Stimulated activated CD4-positive, alpha-beta T cell treated with anti-CD3 and anti-CD28 coated beads, TNF-alpha, amount 100 ng/mL, for 24 hours (primary cell): Measurements from ENCODE around the gene MS4A10.
"Not testable (repeated sequence)": the region's sequence is repeated elsewhere in the genome, so short reads cannot be mapped to it uniquely, and the experiment has no call there.

ENCODE experiments used
- DNase-seq, 3 experiments: peaks; one replicate each; pipeline ENCODE4 v3.0.0-alpha.2; 2020; ENCODE audit warnings: low read depth in 3 of 3

MS4A10 gene

GRCh38 chr11:60785136-60785535, at the start of gene MS4A10:
MS4A10 (plus strand) TSS chr11:60785333; CDS start chr11:60790336, 5,003 bp downstream.
- no peak for DNase-seq

DNA sequence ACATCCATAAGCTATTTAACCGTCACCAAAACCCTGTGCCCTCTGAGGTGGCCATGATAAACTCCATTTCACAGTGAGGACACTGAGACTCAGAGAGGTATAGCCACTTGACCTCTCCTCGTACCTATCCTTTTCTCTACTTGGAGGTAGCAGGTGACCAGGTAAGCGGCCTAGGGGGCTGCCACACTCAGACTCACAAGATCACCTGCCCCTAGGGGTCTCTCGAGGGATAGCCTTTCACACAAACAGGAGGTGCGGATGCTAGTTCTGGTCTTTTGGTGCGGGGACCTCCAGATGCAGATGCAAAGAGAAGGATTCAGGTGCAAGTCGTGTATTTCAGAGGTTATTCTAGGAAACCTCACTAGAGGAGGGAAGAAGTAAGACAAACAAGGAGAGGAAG, 46.0 kb upstream of the MS4A10 start:
- no peak for DNase-seq

- DNase-seq, result no peak
Observed at GRCh38 chr11:60740573-60740972, 44.6 kb upstream of the MS4A10 start.

DNA sequence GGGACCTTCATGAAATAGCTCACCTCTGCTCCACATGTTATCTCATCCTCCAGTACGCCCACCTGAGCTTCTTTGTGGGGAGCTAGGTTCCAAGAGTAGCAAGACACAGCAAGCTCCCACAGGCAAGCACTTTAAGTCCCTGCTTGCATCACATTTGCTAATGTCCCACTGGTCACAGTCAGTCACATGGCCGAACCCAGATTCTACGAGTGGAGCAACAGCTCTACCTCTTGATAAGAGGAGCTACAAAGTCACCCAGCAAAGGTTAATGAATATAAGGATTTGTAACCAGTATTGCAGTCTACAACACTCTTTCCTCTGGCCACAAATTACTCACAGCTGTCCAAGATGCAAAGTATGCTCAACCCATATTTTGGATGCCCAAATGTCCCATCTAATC, 43.7 kb upstream of the MS4A10 start:
- DNase-seq, result no peak

DNA sequence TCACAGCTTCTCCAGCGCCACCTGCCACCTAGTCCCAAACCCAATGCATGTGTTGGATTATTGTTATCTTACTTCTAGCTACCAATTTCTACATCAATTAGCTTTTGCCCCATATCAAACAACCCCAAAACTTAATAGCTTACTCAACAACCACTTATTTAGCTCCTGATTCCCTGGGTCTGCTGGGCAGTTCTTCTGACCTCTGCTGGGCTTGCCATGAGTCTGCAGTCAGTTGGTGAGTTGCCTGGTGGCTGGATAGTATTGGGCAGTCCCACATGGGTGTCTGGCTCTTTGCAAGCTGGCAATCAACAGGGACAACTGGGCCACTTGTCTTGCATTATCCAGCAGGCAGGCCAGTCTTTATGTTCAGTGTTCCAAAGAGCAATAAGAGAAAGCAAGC, 42.1 kb upstream of the MS4A10 start:
- DNase-seq, result no peak

GRCh38 chr11:60744114-60744513, 41.0 kb upstream of the MS4A10 start:
- no peak for DNase-seq

- DNase-seq, result no peak
Observed at GRCh38 chr11:60747359-60747873, 37.7 kb upstream of the MS4A10 start.

- no peak for DNase-seq
Observed at GRCh38 chr11:60748225-60748624, 36.9 kb upstream of the MS4A10 start.

- DNase-seq, result no peak
Observed at GRCh38 chr11:60748821-60749220, 36.3 kb upstream of the MS4A10 start.

DNA sequence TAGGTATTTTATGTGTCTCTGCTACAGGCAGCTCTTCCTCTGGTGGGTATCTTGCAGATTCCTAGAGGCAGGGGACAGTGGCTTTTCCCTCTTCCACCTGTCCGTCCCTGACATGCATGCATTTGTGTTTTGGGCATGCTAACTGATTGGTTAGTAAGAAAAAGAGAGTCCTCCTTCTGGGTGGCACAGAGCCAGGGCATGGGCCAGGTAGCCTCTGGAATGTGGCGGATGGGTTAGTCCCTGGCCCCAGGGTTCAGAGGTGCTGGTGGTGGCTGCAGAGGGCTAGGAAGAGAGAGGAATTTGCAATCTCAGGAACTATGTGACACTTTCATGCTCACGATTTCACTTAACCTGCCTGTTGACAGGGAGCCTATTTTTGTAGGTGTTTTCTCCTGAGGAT, 34.2 kb upstream of the MS4A10 start:
- DNase-seq, result no peak

GRCh38 chr11:60753309-60753708, 31.8 kb upstream of the MS4A10 start:
- no peak for DNase-seq

- no peak for DNase-seq
Observed at GRCh38 chr11:60754887-60755286, 30.2 kb upstream of the MS4A10 start.

- no peak for DNase-seq
Observed at GRCh38 chr11:60756307-60757032, 28.7 kb upstream of the MS4A10 start, which contains the start of gene MS4A15. MS4A15 (plus strand) TSS chr11:60756867; CDS start chr11:60763734, 6,867 bp downstream.

DNA sequence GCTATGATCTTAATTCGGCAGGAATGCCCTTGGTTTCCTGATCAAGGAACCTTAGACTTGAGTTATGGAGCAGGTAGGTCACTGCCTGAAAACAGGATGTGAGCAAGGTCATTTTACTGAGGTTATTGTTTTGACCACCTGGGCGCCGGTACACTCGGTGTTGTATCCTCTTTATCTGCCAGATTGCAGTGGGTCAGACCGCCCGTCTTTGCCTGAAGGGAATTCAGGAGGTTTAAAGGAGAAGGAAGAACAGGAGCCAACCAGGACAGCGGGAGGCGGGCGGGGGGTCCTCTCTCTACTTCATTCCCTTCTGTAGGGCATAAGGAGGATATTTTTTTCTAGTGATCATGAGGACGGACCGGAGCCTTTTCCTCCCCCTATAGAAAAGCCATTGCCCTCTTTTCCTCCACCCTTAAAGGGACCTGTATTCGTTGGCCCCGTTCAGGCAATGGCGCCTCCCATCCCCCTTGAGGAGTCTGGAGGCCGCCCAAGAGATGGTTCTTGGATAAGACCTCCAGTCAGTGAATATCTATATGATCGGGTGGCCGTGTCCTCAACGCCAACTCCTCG, 27.8 kb upstream of the MS4A10 start:
- DNase-seq, result no peak

DNA sequence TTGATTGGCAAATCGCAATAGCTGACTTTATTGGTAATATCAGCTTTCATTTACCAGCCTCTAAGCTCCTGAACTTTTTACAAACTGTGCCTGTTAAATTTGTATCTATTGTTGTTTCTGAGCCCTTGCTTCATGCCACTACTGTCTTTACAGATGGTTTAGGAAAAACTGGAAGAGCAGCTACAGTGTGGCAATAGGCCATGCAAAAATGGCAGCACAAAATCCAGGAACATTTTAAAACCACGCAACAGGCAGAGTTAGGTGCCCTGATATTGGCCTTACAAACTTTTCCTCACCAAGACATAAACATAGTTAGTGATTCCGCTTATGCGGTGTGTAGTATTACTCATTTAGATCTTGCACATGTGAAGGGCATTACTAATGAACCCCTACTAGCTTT, 26.5 kb upstream of the MS4A10 start:
- not testable (repeated sequence) for DNase-seq

DNA sequence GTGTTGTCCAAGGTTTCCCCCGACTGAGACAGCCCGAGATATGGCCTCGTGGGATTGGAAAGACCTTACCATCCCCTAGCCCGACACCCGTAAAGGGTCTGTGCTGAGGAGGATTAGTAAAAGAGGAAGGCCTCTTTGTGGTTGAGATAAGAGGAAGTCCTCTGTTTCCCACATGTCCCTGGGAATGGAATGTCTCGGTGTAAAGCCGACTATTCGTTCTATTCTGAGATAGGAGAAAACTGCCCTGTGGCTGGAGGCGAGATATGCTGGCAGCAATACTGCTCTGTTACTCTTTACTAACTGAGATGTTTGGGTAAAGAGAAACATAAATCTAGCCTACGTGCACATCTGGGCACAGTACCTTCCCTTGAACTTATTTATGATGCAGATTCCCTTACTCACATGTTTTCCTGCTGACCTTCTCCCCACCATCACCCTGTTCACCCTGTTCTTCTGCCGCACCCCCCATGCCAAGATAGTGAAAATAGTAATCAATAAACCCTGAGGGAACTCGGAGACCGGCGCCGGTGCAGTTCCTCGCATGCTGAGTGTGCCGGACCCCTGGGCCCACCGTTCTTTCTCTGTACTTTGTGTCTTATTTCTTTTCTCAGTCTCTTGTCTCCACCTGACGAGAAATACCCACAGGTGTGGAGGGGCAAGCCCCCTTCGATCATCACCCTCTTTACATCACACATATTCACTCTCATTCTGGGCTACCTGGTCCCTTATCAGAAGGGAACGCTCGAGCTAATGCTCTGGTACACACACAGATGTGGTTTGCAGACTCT, 25.5 kb upstream of the MS4A10 start:
- DNase-seq, result not testable (repeated sequence)

DNA sequence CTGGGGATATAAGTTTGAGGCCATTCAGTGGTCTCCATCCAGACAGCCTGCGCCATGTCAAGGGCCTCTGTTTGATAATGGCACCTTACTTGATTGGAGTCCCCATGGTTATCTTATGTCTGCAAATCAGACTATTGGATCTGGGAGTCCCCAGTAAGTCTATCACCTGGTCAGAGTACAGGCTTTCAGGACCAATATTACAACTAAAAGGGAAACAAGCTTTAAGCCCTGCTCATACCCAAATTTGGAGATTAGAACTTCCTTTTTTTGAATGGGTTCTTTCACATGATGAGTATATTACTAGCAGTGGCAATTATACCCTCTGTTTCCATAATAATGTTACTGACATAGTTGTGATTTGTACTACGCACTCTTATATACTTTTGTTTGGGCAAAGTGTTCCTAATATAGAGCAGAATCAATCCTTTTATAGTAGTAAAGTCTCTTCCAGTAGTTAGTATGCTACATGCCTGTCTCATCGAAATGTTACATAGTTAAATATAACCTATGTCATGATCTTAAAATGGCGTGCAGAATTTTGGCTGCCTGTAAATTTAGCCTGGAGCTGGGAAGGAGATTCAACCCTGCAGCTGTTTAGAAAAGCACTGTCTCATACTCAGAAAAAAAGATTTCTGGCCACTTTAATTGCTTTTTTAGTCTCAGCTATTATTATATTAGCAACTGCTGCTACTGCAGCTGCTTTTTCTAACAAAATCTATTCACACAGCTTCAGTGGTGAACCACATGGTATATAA, 23.5 kb upstream of the MS4A10 start:
- DNase-seq, result no peak

DNA sequence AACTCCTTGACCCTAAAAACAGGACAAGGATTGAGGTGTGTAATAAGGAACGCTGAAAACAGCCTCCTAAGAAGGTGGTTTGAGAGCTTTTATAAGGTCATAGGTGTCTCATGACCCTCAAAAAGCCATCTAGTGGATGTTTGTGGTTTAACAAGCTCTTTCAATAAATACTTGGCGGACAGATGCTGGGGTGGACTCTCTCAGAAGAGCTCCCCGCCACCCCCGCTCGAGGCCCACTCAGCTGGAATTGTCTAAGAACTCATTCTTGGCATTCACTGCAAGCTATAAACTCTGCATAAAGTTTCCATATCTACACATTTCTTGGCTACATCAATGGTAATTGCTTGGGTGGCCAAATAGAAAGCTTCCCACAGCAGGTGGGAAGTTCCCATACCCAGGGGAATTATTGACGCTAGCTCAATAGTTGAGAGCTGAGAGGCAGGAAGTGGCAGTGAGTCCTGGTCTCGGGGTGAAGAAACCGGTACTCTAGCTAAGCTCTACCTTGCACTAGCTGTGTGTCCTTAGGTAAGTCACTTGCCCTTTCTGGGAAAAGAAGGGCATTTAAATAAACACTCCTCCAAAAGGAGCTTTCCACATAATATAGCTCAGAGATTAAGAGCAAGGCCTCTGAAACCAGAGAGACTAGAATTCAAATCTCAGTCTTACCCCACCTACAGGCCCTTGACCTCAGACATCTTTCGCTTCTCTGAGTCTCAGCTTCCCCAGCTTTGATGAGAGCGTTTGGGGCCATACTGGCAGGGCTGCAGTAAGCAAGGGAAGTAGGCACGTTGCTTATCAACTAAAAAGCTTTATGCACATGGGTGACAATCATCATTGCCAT, 22.1 kb upstream of the MS4A10 start:
- DNase-seq, result no peak

- no peak for DNase-seq
Observed at GRCh38 chr11:60763692-60764369, 21.3 kb upstream of the MS4A10 start.

DNA sequence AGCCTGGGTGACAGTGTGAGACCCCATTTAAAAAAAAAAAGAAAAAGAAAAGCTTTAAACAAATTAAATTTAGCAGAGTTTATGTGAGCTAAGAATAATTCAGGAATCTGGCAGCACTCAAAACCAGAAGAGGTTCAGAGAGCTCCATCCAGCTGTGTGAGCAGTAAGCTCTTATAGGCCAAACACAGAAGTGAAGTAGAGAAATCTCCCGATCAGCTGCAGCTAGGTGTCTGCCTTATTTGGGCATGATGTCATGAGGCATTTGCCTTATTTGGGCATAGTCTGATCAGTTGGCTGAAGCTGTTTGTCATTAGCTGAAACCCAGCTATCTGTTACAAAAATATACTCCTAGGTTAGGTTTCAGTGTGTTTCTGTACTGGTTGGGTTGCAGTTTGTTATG, 20.3 kb upstream of the MS4A10 start:
- DNase-seq, result no peak
